Natural killer cell (primary cell): Measurements from ENCODE around the gene PLCE1. TPM values are rescaled to one million over a fixed set of nuclear protein-coding genes. Genes with fewer than 3 reads are reported as not detected.
"Not testable (repeated sequence)": the region's sequence is repeated elsewhere in the genome, so short reads cannot be mapped to it uniquely, and the experiment has no call there.

Source experiments
- ATAC-seq, 3 donors: fragments of 150-1000 bp in 2 of 3; fragments of 200-7000 bp in 1 of 3; cut with Tn5 transposase; 1 replicate in 1 of 3; 2 replicates in 2 of 3; pipeline ENCODE4 v1.10.0; 2021; ENCODE audit warnings: mild to moderate bottlenecking in 2 of 3, moderate library complexity in 2 of 3
- DNase-seq, 2 donors: peaks; one replicate each; pipeline versions ENCODE4 v3.0.0 to v3.0.0-alpha.2; 2013 to 2021; ENCODE audit warnings: mixed read lengths in 1 of 2
- H3K27ac ChIP-seq: one replicate; pipeline ENCODE4 v1.5.1; 2013; ENCODE audit warnings: mild to moderate bottlenecking, low read length
- H3K27me3 ChIP-seq: one replicate; pipeline ENCODE4 v1.6.1; 2013; ENCODE audit warnings: low read length; ENCODE audit not compliant: control insufficient read depth, insufficient read depth
- H3K36me3 ChIP-seq: one replicate; pipeline ENCODE4 v1.6.1; 2013; ENCODE audit warnings: low read length; ENCODE audit not compliant: control insufficient read depth, insufficient read depth
- H3K4me1 ChIP-seq: one replicate; pipeline ENCODE4 v1.6.1; 2013; ENCODE audit warnings: low read length; ENCODE audit not compliant: control insufficient read depth, insufficient read depth
- H3K4me3 ChIP-seq: one replicate; pipeline ENCODE4 v1.5.1; 2013; ENCODE audit warnings: low read length
- H3K9me3 ChIP-seq: one replicate; pipeline ENCODE4 v1.6.1; 2013; ENCODE audit warnings: low read length; ENCODE audit not compliant: control insufficient read depth, insufficient read depth
- H3K27ac Mint-ChIP-seq, 2 donors: one replicate each; pipeline ENCODE4 v1.8.0; 2022; ENCODE audit warnings: mild to moderate bottlenecking in 2 of 2, mixed read lengths in 2 of 2, moderate library complexity in 1 of 2
- H3K27me3 Mint-ChIP-seq, 2 donors: one replicate each; pipeline ENCODE4 v1.8.0; 2022; ENCODE audit warnings: low read depth in 2 of 2, mixed read lengths in 2 of 2
- H3K36me3 Mint-ChIP-seq: one replicate; pipeline ENCODE4 v1.8.0; 2022; ENCODE audit warnings: mixed read lengths
- H3K4me1 Mint-ChIP-seq, 2 donors: one replicate each; pipeline ENCODE4 v1.8.0; 2022; ENCODE audit warnings: mixed read lengths in 2 of 2
- H3K4me3 Mint-ChIP-seq: one replicate; pipeline ENCODE4 v1.8.0; 2022; ENCODE audit warnings: mild to moderate bottlenecking, moderate library complexity, mixed read lengths
- H3K9me3 Mint-ChIP-seq, 2 donors: one replicate each; pipeline ENCODE4 v1.8.0; 2022; ENCODE audit warnings: mixed read lengths in 2 of 2
- CTCF ChIP-seq: fragments of 200-600 bp; IDR thresholded peaks from one replicate; pipeline ENCODE4 v1.8.0; 2022; ENCODE audit warnings: antibody characterized with exemption
- WGBS: methylation state at CpG from one replicate; pipeline ENCODE4 v1.1.7; 2013; ENCODE audit warnings: missing lambda C conversion rate; ENCODE audit not compliant: insufficient coverage; 5-methylcytosine and 5-hydroxymethylcytosine counted together
- intact Hi-C: fragments of 100-400 bp; cut with micrococcal nuclease; formaldehyde crosslinking; loops from one replicate; pipeline ENCODE4 v1.14.2; 2022
- total RNA-seq, 4 donors: library from RNA; stranded (reverse); fragments of 120-200 nt in 1 of 4; gene quantifications; one replicate each; pipeline versions ENCODE4 v1.2.3 to v1.2.4, GENCODE V29; 2013 to 2022

The PLCE1 gene
- total RNA-seq, 3 donors from 2014 or later (not counting 1 experiment from before 2014, with no cell fraction given) = not detected

GRCh38 chr10:93958834-93959233, 34.9 kb upstream of the PLCE1 start:
- H3K9me3 ChIP-seq = no peaks in the 10 kb centered on the region
- H3K27me3 ChIP-seq = no peaks in the 10 kb centered on the region
- DNase-seq (no peak), ATAC-seq (no peak)
- no peaks in the 10 kb centered on the region for H3K4me1 Mint-ChIP-seq
- no peaks in the 10 kb centered on the region for H3K36me3 Mint-ChIP-seq
- H3K9me3 Mint-ChIP-seq = no peaks in the 10 kb centered on the region
- H3K27ac ChIP-seq = no peak overlapping the region
- no peaks in the 10 kb centered on the region for H3K36me3 ChIP-seq
- H3K4me3 ChIP-seq = no peak overlapping the region
- 92% methylated on average over 6 of the region's 6 CpGs for WGBS
- H3K27me3 Mint-ChIP-seq = no peaks in the 10 kb centered on the region
- H3K4me3 Mint-ChIP-seq = no peak overlapping the region
- H3K4me1 ChIP-seq = no peaks in the 10 kb centered on the region
- TF ChIP-seq CTCF = no peak
- no peak overlapping the region for H3K27ac Mint-ChIP-seq
- intact Hi-C loops = no loop called here

GRCh38 chr10:93960988-93961387, 32.7 kb upstream of the PLCE1 start:
- H3K36me3 Mint-ChIP-seq, H3K4me1 ChIP-seq, H3K36me3 ChIP-seq, ATAC-seq, H3K9me3 Mint-ChIP-seq, H3K9me3 ChIP-seq, H3K4me3 Mint-ChIP-seq, H3K4me3 ChIP-seq, H3K4me1 Mint-ChIP-seq, H3K27ac ChIP-seq, DNase-seq, H3K27me3 Mint-ChIP-seq, intact Hi-C loops, H3K27ac Mint-ChIP-seq, H3K27me3 ChIP-seq: not testable (repeated sequence)
- WGBS = 95% methylated on average over 7 of the region's 7 CpGs

- Histone ChIP-seq H3K36me3 (no peaks in the 10 kb centered on the region), H3K4me1 (no peaks in the 10 kb centered on the region), H3K27ac (no peak overlapping the region), H3K4me3 (no peak overlapping the region), H3K27me3 (no peaks in the 10 kb centered on the region), H3K9me3 (no peaks in the 10 kb centered on the region)
- no peak overlapping the region for H3K27ac Mint-ChIP-seq
- intact Hi-C loops = no loop called here
- DNase-seq (no peak), ATAC-seq (no peak)
- no peaks in the 10 kb centered on the region for H3K4me1 Mint-ChIP-seq
- no peak overlapping the region for H3K4me3 Mint-ChIP-seq
- no peaks in the 10 kb centered on the region for H3K9me3 Mint-ChIP-seq
- no peaks in the 10 kb centered on the region for H3K36me3 Mint-ChIP-seq
- H3K27me3 Mint-ChIP-seq = no peaks in the 10 kb centered on the region
- no peak for TF ChIP-seq CTCF
- 74% methylated on average over 1 of the region's 1 CpG for WGBS
Measured at GRCh38 chr10:93962973-93963372, 30.8 kb upstream of the PLCE1 start.

GRCh38 chr10:93963434-93963833, 30.3 kb upstream of the PLCE1 start:
- Histone ChIP-seq H3K27me3 (no peaks in the 10 kb centered on the region), H3K4me1 (no peaks in the 10 kb centered on the region), H3K9me3 (no peaks in the 10 kb centered on the region), H3K4me3 (no peak overlapping the region), H3K27ac (no peak overlapping the region), H3K36me3 (no peaks in the 10 kb centered on the region)
- H3K9me3 Mint-ChIP-seq = no peaks in the 10 kb centered on the region
- no peaks in the 10 kb centered on the region for H3K36me3 Mint-ChIP-seq
- no peak overlapping the region for H3K4me3 Mint-ChIP-seq
- H3K27me3 Mint-ChIP-seq = no peaks in the 10 kb centered on the region
- H3K27ac Mint-ChIP-seq = no peak overlapping the region
- no peak for ATAC-seq
- DNase-seq = no peak
- intact Hi-C loops = no loop called here
- no peaks in the 10 kb centered on the region for H3K4me1 Mint-ChIP-seq
- TF ChIP-seq CTCF = no peak
- 92% methylated on average over 5 of the region's 5 CpGs for WGBS
